H1 (cell line): ENCODE measurements around the gene KIF26A. TPM values are rescaled to one million over a fixed set of nuclear protein-coding genes. Genes with fewer than 3 reads are reported as not detected.

Experiments used
- CTCF ChIA-PET: fragments of 300-600 bp; sonication (Branson Sonifier 250); formaldehyde crosslinking; loops from one replicate; lab custom pipeline; 2021; ENCODE audit not compliant: partially characterized antibody; lab: Charles Lee
- POLR2A ChIA-PET: fragments of 300-600 bp; sonication (Branson Sonifier 250); formaldehyde crosslinking; loops from one replicate; lab custom pipeline; 2021; ENCODE audit warnings: inconsistent platforms; ENCODE audit not compliant: partially characterized antibody; lab: Charles Lee
- DNase-seq, 2 experiments: peaks; one replicate each; pipeline versions ENCODE4 v3.0.0 to v3.0.0-alpha.2; 2010 to 2022; ENCODE audit warnings: low spot score in 2 of 2, low read depth in 1 of 2, mixed read lengths in 1 of 2
- FAIRE-seq: peaks from 2 replicates; lab custom pipeline; 2011; peaks lifted over from hg19 to GRCh38; lab: Jason Lieb, UNC
- H2AFZ ChIP-seq: 2 replicates; pipeline ENCODE4 v1.8.1; 2012; ENCODE audit warnings: low read length, inconsistent platforms
- H2AK5ac ChIP-seq: 2 replicates; pipeline ENCODE4 v1.6.1; 2013; ENCODE audit warnings: low read depth, low read length
- H2BK120ac ChIP-seq: replicated peaks from 2 replicates; pipeline ENCODE3; 2013; ENCODE audit warnings: low read depth, low read length, inconsistent platforms
- H2BK12ac ChIP-seq: 2 replicates; pipeline ENCODE4 v1.6.1; 2013; ENCODE audit warnings: low read depth, low read length
- H2BK15ac ChIP-seq: 2 replicates; pipeline ENCODE4 v1.6.1; 2013; ENCODE audit warnings: low read length
- H2BK20ac ChIP-seq: 2 replicates; pipeline ENCODE4 v1.6.1; 2013; ENCODE audit warnings: low read length
- H2BK5ac ChIP-seq: 2 replicates; pipeline ENCODE4 v1.6.1; 2013; ENCODE audit warnings: low read depth, low read length
- H3K14ac ChIP-seq: 2 replicates; pipeline ENCODE4 v1.6.1; 2013; ENCODE audit warnings: inconsistent platforms; ENCODE audit not compliant: insufficient read length
- H3K18ac ChIP-seq: 2 replicates; pipeline ENCODE4 v1.6.1; 2013; ENCODE audit warnings: low read length; ENCODE audit errors: extremely low read depth
- H3K23ac ChIP-seq: 2 replicates; pipeline ENCODE4 v1.6.1; 2013; ENCODE audit warnings: inconsistent platforms; ENCODE audit not compliant: insufficient read length
- H3K23me2 ChIP-seq: 2 replicates; pipeline ENCODE4 v1.6.1; 2013; ENCODE audit warnings: low read depth, low read length
- H3K27ac ChIP-seq: 2 replicates; pipeline ENCODE4 v1.6.1; 2011; ENCODE audit warnings: low read depth, low read length, inconsistent platforms
- H3K27me3 ChIP-seq, 4 experiments: replicated peaks in 1 of 4; 1 replicate in 1 of 4; 2 replicates in 3 of 4; pipeline versions ENCODE4 v1.6.1 to v1.8.1; 2011 to 2013; ENCODE audit warnings: low read length in 3 of 4, mild to moderate bottlenecking in 3 of 4, inconsistent platforms in 2 of 4, mixed read lengths in 2 of 4, moderate library complexity in 1 of 4; ENCODE audit not compliant: control insufficient read depth in 3 of 4, insufficient read depth in 3 of 4; ENCODE audit errors: extremely low read depth in 1 of 4
- H3K36me3 ChIP-seq, 4 experiments: 2 replicates each; pipeline versions ENCODE4 v1.6.1 to v1.8.1; 2011 to 2013; ENCODE audit warnings: mild to moderate bottlenecking in 4 of 4, low read length in 3 of 4, moderate library complexity in 2 of 4, control low read depth in 1 of 4, inconsistent platforms in 1 of 4; ENCODE audit not compliant: insufficient read depth in 4 of 4, control insufficient read depth in 2 of 4
- H3K4ac ChIP-seq: replicated peaks from 2 replicates; pipeline ENCODE3; 2013; ENCODE audit warnings: low read length, low read depth, mixed read lengths, inconsistent platforms; ENCODE audit not compliant: insufficient read length
- H3K4me1 ChIP-seq, 4 experiments: replicated peaks in 1 of 4; 1 replicate in 1 of 4; 2 replicates in 3 of 4; pipeline versions ENCODE4 v1.6.1 to v1.8.1; 2011 to 2013; ENCODE audit warnings: low read length in 3 of 4, inconsistent platforms in 2 of 4, mixed read lengths in 1 of 4; ENCODE audit not compliant: insufficient read depth in 4 of 4, control insufficient read depth in 3 of 4
- H3K4me2 ChIP-seq, 2 experiments: 2 replicates each; pipeline versions ENCODE4 v1.6.1 to v1.8.1; 2011 to 2013; ENCODE audit warnings: low read depth in 2 of 2, low read length in 2 of 2, control low read depth in 1 of 2, inconsistent platforms in 1 of 2, mild to moderate bottlenecking in 1 of 2; ENCODE audit not compliant: insufficient read depth in 1 of 2
- H3K4me3 ChIP-seq, 4 experiments: fragments of 200-600, 300-600 bp in 1 of 4; sonication (generic), shearing (Covaris generic), sonication (Bioruptor Twin) in 1 of 4; 2 replicates each; pipeline versions ENCODE4 v1.5.1 to v1.8.1; 2011 to 2016; ENCODE audit warnings: low read length in 4 of 4, low read depth in 3 of 4, control low read depth in 2 of 4, inconsistent platforms in 2 of 4, mild to moderate bottlenecking in 2 of 4, mixed read lengths in 1 of 4, moderate library complexity in 1 of 4; ENCODE audit not compliant: insufficient read depth in 2 of 4; ENCODE audit errors: extremely low read depth in 1 of 4
- H3K56ac ChIP-seq: replicated peaks from 2 replicates; pipeline ENCODE3; 2013; ENCODE audit warnings: low read depth, mild to moderate bottlenecking, mixed read lengths, low read length, inconsistent platforms; ENCODE audit not compliant: insufficient read length
- H3K79me1 ChIP-seq: 2 replicates; pipeline ENCODE4 v1.6.1; 2013; ENCODE audit warnings: low read depth, low read length, control low read depth
- H3K79me2 ChIP-seq, 2 experiments: 2 replicates each; pipeline versions ENCODE4 v1.6.1 to v1.8.1; 2012 to 2013; ENCODE audit warnings: low read length in 2 of 2, mild to moderate bottlenecking in 2 of 2, inconsistent platforms in 1 of 2; ENCODE audit not compliant: insufficient read depth in 2 of 2, control insufficient read depth in 1 of 2
- H3K9ac ChIP-seq, 4 experiments: replicated peaks in 1 of 4; 1 replicate in 1 of 4; 2 replicates in 3 of 4; pipeline versions ENCODE4 v1.6.1 to v1.8.1; 2011 to 2013; ENCODE audit warnings: low read depth in 3 of 4, low read length in 3 of 4, control low read depth in 2 of 4, mild to moderate bottlenecking in 2 of 4, moderate library complexity in 2 of 4, inconsistent platforms in 1 of 4; ENCODE audit errors: extremely low read depth in 1 of 4
- H3K9me3 ChIP-seq, 2 experiments: 2 replicates each; pipeline versions ENCODE4 v1.6.1 to v1.8.1; 2012 to 2013; ENCODE audit warnings: mild to moderate bottlenecking in 2 of 2, moderate library complexity in 2 of 2, control low read depth in 1 of 2, inconsistent platforms in 1 of 2, low read depth in 1 of 2, low read length in 1 of 2, mixed read lengths in 1 of 2; ENCODE audit not compliant: insufficient read depth in 2 of 2
- H4K20me1 ChIP-seq, 2 experiments: replicated peaks in 1 of 2; 2 replicates each; pipeline versions ENCODE3 to v1.8.1; 2011 to 2013; ENCODE audit warnings: inconsistent platforms in 2 of 2, low read length in 2 of 2, mild to moderate bottlenecking in 1 of 2; ENCODE audit not compliant: insufficient read depth in 2 of 2, control insufficient read depth in 1 of 2
- H4K5ac ChIP-seq: 2 replicates; pipeline ENCODE4 v1.6.1; 2013; ENCODE audit warnings: low read length, low read depth, mixed read lengths, inconsistent platforms; ENCODE audit not compliant: insufficient read length
- H4K8ac ChIP-seq: 2 replicates; pipeline ENCODE4 v1.8.0; 2013; ENCODE audit warnings: mild to moderate bottlenecking, moderate library complexity, low read length, inconsistent platforms; ENCODE audit not compliant: insufficient read depth; ENCODE audit errors: extremely low read depth
- H4K91ac ChIP-seq: replicated peaks from 2 replicates; pipeline ENCODE3; 2013; ENCODE audit warnings: low read length, mixed read lengths, inconsistent platforms; ENCODE audit not compliant: insufficient read length
- ATF2 ChIP-seq: IDR thresholded peaks from 2 replicates; pipeline ENCODE4 v1.6.1; 2012; ENCODE audit warnings: low read length, inconsistent platforms
- GTF2F1 ChIP-seq: IDR thresholded peaks from 2 replicates; pipeline ENCODE4 v1.6.1; 2012; ENCODE audit warnings: low read depth, low read length, improper control_type of control experiment, borderline replicate concordance
- KDM5A ChIP-seq: fragments of 200-600 bp; IDR thresholded peaks from 2 replicates; pipeline ENCODE4 v1.7.1; 2012; ENCODE audit warnings: mild to moderate bottlenecking, low read length, inconsistent platforms, mixed read lengths
- SIN3A ChIP-seq, 2 experiments: IDR thresholded peaks in 1 of 2; conservative IDR thresholded peaks in 1 of 2; 2 replicates each; pipeline ENCODE4 v1.6.1; 2011 to 2012; ENCODE audit warnings: low read length in 2 of 2, improper control_type of control experiment in 1 of 2, low read depth in 1 of 2, mild to moderate bottlenecking in 1 of 2
- TEAD4 ChIP-seq: IDR thresholded peaks from 2 replicates; pipeline ENCODE4 v1.6.1; 2012; ENCODE audit warnings: low read depth, low read length, inconsistent platforms, mixed read lengths
- WGBS, 2 experiments: shearing (Covaris generic) in 1 of 2; methylation state at CpG; one replicate each; pipeline versions ENCODE4 v1.1.6 to v1.1.7; 2013 to 2015; ENCODE audit warnings: low lambda C conversion rate in 2 of 2, mixed read lengths in 2 of 2, inconsistent platforms in 1 of 2, low coverage in 1 of 2, missing lambda C conversion rate in 1 of 2; ENCODE audit not compliant: insufficient replicate concordance in 2 of 2, insufficient coverage in 1 of 2, insufficient read length in 1 of 2; ENCODE audit errors: extremely low coverage in 1 of 2, missing lambda C conversion rate in 1 of 2; 5-methylcytosine and 5-hydroxymethylcytosine counted together
- polyA plus RNA-seq, 7 experiments: library from polyadenylated mRNA; depleted of rRNA in 3 of 7; stranded (reverse) in 5 of 7; unstranded in 2 of 7; fragments of >200 nt in 5 of 7; fragments of 200-250 nt in 2 of 7; gene quantifications; 1 replicate in 5 of 7; 2 replicates in 1 of 7; 4 replicates in 1 of 7; pipeline versions ENCODE4 v1.2.1 to v1.2.3, GENCODE V29; 2011 to 2013; ENCODE audit warnings: missing spikeins in 2 of 7, mixed read lengths in 2 of 7
- total RNA-seq: library from RNA; stranded (reverse); fragmentation: NEBNext Ultra II Directional; extraction: Animal tissue kit (Norgen Biotek cat#: 25700); gene quantifications from 2 replicates; pipeline ENCODE4 v1.2.1, GENCODE V29; 2021

The KIF26A gene
- total and polyA plus RNA-seq, 2 of the 8 experiments (the other 6 are each of a cell fraction or from before 2014, with no cell fraction given): 11.5 to 41.6 TPM

- Histone ChIP-seq H4K20me1 (peaks cover 0 to 2% of the 10 kb centered on the region in 2 experiments), H3K4me1 (peaks cover 0 to 3% (median 0%) of the 10 kb centered on the region in 4 experiments; a peak in 2 of 7 replicates), H3K18ac (no peak overlapping the region), H3K27ac (no peak overlapping the region), H2BK15ac (no peak overlapping the region), H2BK20ac (no peak overlapping the region), H3K4me3 (no peak overlapping the region), H3K56ac (no peak overlapping the region), H3K79me2 (no peaks in the 10 kb centered on the region), H3K4ac (no peak overlapping the region), H3K23ac (no peak overlapping the region), H2BK120ac (no peak overlapping the region), H3K36me3 (no peaks in the 10 kb centered on the region), H2BK5ac (no peak overlapping the region), H2AFZ (no peak overlapping the region), H4K8ac (no peak overlapping the region), H2BK12ac (no peak overlapping the region), H4K5ac (no peak overlapping the region), H3K4me2 (no peak overlapping the region), H3K9ac (no peak overlapping the region), H4K91ac (no peak overlapping the region), H3K9me3 (no peaks in the 10 kb centered on the region), H3K27me3 (no peaks in the 10 kb centered on the region), H3K23me2 (peaks cover 22% of the 10 kb centered on the region; the same call in 1 of the 2 replicates), H3K14ac (no peak overlapping the region), H2AK5ac (no peak overlapping the region), H3K79me1 (no peaks in the 10 kb centered on the region)
- ChIA-PET POLR2A (interaction anchor here (0.6 kb wide), 1 partner anchor 29 kb away, joined by 3 read pairs; no protein-coding TSS in a partner anchor), CTCF (no interaction called here)
- no peak for DNase-seq
- WGBS, 2 experiments: 88% methylated on average over 11 of the region's 14 CpGs; no CpG with 5 or more reads in 1 of the 2 experiments
- TF ChIP-seq SIN3A (conservative IDR thresholded peaks at IDR 0.05 in 1 of 2, IDR thresholded peaks at IDR 0.05 in 1 of 2; ENCODE audit: low read depth in 1 of 2, low read length in 2 of 2) (no peak), TEAD4 (no peak), KDM5A (no peak), GTF2F1 (no peak), ATF2 (no peak)
- FAIRE-seq: no peak
Observed at GRCh38 chr14:104200106-104200505, 61.7 kb downstream of the KIF26A start.
